Mesenchymal stem cell (in vitro differentiated cells and primary cell): ENCODE results near the gene FAM200B.

Experiments
- DNase-seq: peaks from one replicate; pipeline ENCODE4 v3.0.0-alpha.2; 2013
- H2AFZ ChIP-seq: one replicate; pipeline ENCODE4 v1.6.1; 2013; ENCODE audit warnings: low read depth, mild to moderate bottlenecking, control low read depth, inconsistent platforms, low read length, moderate library complexity
- H2AK5ac ChIP-seq: 2 replicates; pipeline ENCODE4 v1.6.1; 2013; ENCODE audit warnings: low read length, moderate library complexity, mild to moderate bottlenecking, inconsistent platforms; ENCODE audit not compliant: severe bottlenecking
- H2BK120ac ChIP-seq: one replicate; pipeline ENCODE4 v1.6.1; 2013; ENCODE audit warnings: low read depth, mild to moderate bottlenecking, inconsistent platforms, low read length, moderate library complexity
- H2BK12ac ChIP-seq, 2 experiments: one replicate each; pipeline ENCODE4 v1.6.1; 2013; ENCODE audit warnings: inconsistent platforms in 2 of 2, low read length in 2 of 2, mild to moderate bottlenecking in 2 of 2, moderate library complexity in 2 of 2, control low read depth in 1 of 2
- H2BK15ac ChIP-seq: one replicate; pipeline ENCODE4 v1.6.1; 2013; ENCODE audit warnings: mild to moderate bottlenecking, low read depth, inconsistent platforms; ENCODE audit not compliant: poor library complexity, severe bottlenecking
- H2BK5ac ChIP-seq: 2 replicates; pipeline ENCODE4 v1.6.1; 2013; ENCODE audit warnings: low read depth, mild to moderate bottlenecking, low read length, control low read depth, inconsistent platforms; ENCODE audit not compliant: poor library complexity, severe bottlenecking
- H3K14ac ChIP-seq, 2 experiments: one replicate each; pipeline ENCODE4 v1.6.1; 2013; ENCODE audit warnings: inconsistent platforms in 2 of 2, low read length in 2 of 2, control low read depth in 1 of 2, mild to moderate bottlenecking in 1 of 2, moderate library complexity in 1 of 2
- H3K18ac ChIP-seq, 2 experiments: one replicate each; pipeline ENCODE4 v1.6.1; 2013; ENCODE audit warnings: inconsistent platforms in 2 of 2, low read length in 2 of 2, control low read depth in 1 of 2, low read depth in 1 of 2, mild to moderate bottlenecking in 1 of 2
- H3K23ac ChIP-seq, 2 experiments: one replicate each; pipeline ENCODE4 v1.6.1; 2013; ENCODE audit warnings: inconsistent platforms in 2 of 2, low read length in 2 of 2, mild to moderate bottlenecking in 2 of 2, moderate library complexity in 2 of 2, control low read depth in 1 of 2
- H3K27ac ChIP-seq: 2 replicates; pipeline ENCODE4 v1.5.1; 2013; ENCODE audit warnings: mild to moderate bottlenecking, moderate library complexity, low read length, control low read depth, inconsistent platforms; ENCODE audit not compliant: poor library complexity, severe bottlenecking
- H3K27me3 ChIP-seq, 2 experiments: 2 replicates each; pipeline versions ENCODE4 v1.6.1 to v1.7.0; 2013; ENCODE audit warnings: low read length in 2 of 2, mild to moderate bottlenecking in 2 of 2, moderate library complexity in 2 of 2, control low read depth in 1 of 2, inconsistent platforms in 1 of 2; ENCODE audit not compliant: control insufficient read depth in 1 of 2, insufficient read depth in 1 of 2
- H3K36me3 ChIP-seq, 2 experiments: 2 replicates each; pipeline versions ENCODE4 v1.6.1 to v1.7.0; 2013; ENCODE audit warnings: low read length in 2 of 2, control low read depth in 1 of 2, inconsistent platforms in 1 of 2, low read depth in 1 of 2, mild to moderate bottlenecking in 1 of 2; ENCODE audit not compliant: insufficient read depth in 2 of 2, control insufficient read depth in 1 of 2
- H3K4ac ChIP-seq, 2 experiments: one replicate each; pipeline ENCODE4 v1.6.1; 2013; ENCODE audit warnings: inconsistent platforms in 2 of 2, low read length in 2 of 2, mild to moderate bottlenecking in 2 of 2, moderate library complexity in 2 of 2, control low read depth in 1 of 2, low read depth in 1 of 2
- H3K4me1 ChIP-seq: 2 replicates; pipeline ENCODE4 v1.6.1; 2013; ENCODE audit warnings: low read depth, low read length, control low read depth; ENCODE audit not compliant: control insufficient read depth, insufficient read depth
- H3K4me2 ChIP-seq: 2 replicates; pipeline ENCODE4 v1.6.1; 2013; ENCODE audit warnings: low read length, mild to moderate bottlenecking, inconsistent platforms; ENCODE audit not compliant: poor library complexity, severe bottlenecking
- H3K4me3 ChIP-seq, 2 experiments: 2 replicates each; pipeline versions ENCODE4 v1.5.1 to v1.7.0; 2013; ENCODE audit warnings: low read length in 2 of 2, mild to moderate bottlenecking in 2 of 2, control low read depth in 1 of 2, low read depth in 1 of 2; ENCODE audit not compliant: insufficient read depth in 1 of 2
- H3K79me1 ChIP-seq: replicated peaks from 2 replicates; pipeline ENCODE4 v1.6.1; 2013; ENCODE audit warnings: mild to moderate bottlenecking, control low read depth, low read length, inconsistent platforms; ENCODE audit not compliant: poor library complexity, severe bottlenecking
- H3K9ac ChIP-seq: 2 replicates; pipeline ENCODE4 v1.7.0; 2013; ENCODE audit warnings: mild to moderate bottlenecking, low read length, moderate library complexity
- H3K9me3 ChIP-seq: 2 replicates; pipeline ENCODE4 v1.7.0; 2013; ENCODE audit warnings: mild to moderate bottlenecking, low read length; ENCODE audit not compliant: control insufficient read depth
- H4K8ac ChIP-seq: one replicate; pipeline ENCODE4 v1.6.1; 2013; ENCODE audit warnings: inconsistent platforms, mild to moderate bottlenecking, low read length, moderate library complexity
- H4K91ac ChIP-seq: one replicate; pipeline ENCODE4 v1.6.1; 2013; ENCODE audit warnings: mild to moderate bottlenecking, low read length, inconsistent platforms
- WGBS: methylation state at CpG from one replicate; pipeline ENCODE4 v1.1.7; 2013; ENCODE audit warnings: mixed read lengths; 5-methylcytosine and 5-hydroxymethylcytosine counted together

The FAM200B gene

DNA sequence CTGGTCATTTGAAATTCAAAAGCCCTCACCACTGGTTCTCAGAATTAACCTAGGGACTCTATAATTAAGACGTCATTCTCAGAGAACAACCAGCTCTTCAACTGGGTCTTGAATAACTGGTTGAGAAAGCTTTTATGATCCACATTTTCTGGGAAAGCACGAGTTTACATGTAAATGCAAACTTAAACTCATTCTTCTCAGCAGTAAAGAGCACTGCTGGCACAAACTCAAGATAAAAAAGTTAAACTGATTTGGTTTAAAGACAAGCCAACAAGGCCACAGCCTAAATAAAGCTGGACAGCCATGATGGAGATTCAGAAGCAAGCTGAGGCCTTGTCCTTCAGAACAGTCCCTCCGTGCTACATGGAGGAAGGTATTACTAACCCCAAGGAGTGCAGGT, 34.5 kb downstream of the FAM200B start:
- no peak overlapping the region for H3K9ac ChIP-seq
- H3K27ac ChIP-seq = no peak overlapping the region
- H3K27me3 ChIP-seq = no peaks in the 10 kb centered on the region
- H2AK5ac ChIP-seq = peak overlapping the region; percentile 89
- no peak overlapping the region for H3K14ac ChIP-seq
- H2AFZ ChIP-seq = no peak overlapping the region
- DNase-seq = no peak
- H3K9me3 ChIP-seq = no peaks in the 10 kb centered on the region
- H3K23ac ChIP-seq = no peak overlapping the region
- no peak overlapping the region for H2BK120ac ChIP-seq
- peaks cover 0 to 34% of the 10 kb centered on the region in 2 experiments for H3K36me3 ChIP-seq
- no peak overlapping the region for H3K4me2 ChIP-seq
- H3K18ac ChIP-seq = peak overlapping the region; percentile 79 to 84
- WGBS = 86% methylated on average over 3 of the region's 3 CpGs
- peaks cover 5% of the 10 kb centered on the region for H3K4me1 ChIP-seq
- H3K4ac ChIP-seq = peak overlapping the region; percentile 66 to 73
- no peak overlapping the region for H2BK15ac ChIP-seq
- H4K8ac ChIP-seq = peak overlapping the region; percentile 93
- no peaks in the 10 kb centered on the region for H3K79me1 ChIP-seq
- no peak overlapping the region for H4K91ac ChIP-seq
- no peak overlapping the region for H2BK5ac ChIP-seq
- peak overlapping the region in 1 of 2 experiments; percentile 80 for H2BK12ac ChIP-seq
- no peak overlapping the region for H3K4me3 ChIP-seq

GRCh38 chr4:15717086-15717485, 35.5 kb downstream of the FAM200B start:
- H4K91ac ChIP-seq = peak overlapping the region; percentile 41
- peaks cover 0 to 35% of the 10 kb centered on the region in 2 experiments for H3K36me3 ChIP-seq
- H2BK120ac ChIP-seq = no peak overlapping the region
- H3K4me3 ChIP-seq = no peak overlapping the region
- H2AK5ac ChIP-seq = no peak overlapping the region
- peak overlapping the region in 1 of 2 experiments; percentile 65 for H3K4ac ChIP-seq
- H2BK12ac ChIP-seq = peak overlapping the region; percentile 61 to 84
- H3K14ac ChIP-seq = peak overlapping the region in 1 of 2 experiments; percentile 31
- peak overlapping the region; percentile 29 to 72 for H3K18ac ChIP-seq
- H3K23ac ChIP-seq = no peak overlapping the region
- H2BK15ac ChIP-seq = no peak overlapping the region
- H2AFZ ChIP-seq = no peak overlapping the region
- no peaks in the 10 kb centered on the region for H3K9me3 ChIP-seq
- no peak overlapping the region for H3K9ac ChIP-seq
- H3K79me1 ChIP-seq = no peaks in the 10 kb centered on the region
- peak overlapping the region; percentile 3 for H3K4me2 ChIP-seq
- peak; percentile 47 for DNase-seq
- no peak overlapping the region for H4K8ac ChIP-seq
- H3K27me3 ChIP-seq = no peaks in the 10 kb centered on the region
- no peak overlapping the region for H2BK5ac ChIP-seq
- 6% methylated on average over 5 of the region's 6 CpGs for WGBS
- H3K4me1 ChIP-seq = peaks cover 5% of the 10 kb centered on the region
- peak overlapping the region; percentile 71 for H3K27ac ChIP-seq

GRCh38 chr4:15717657-15718416, 36.2 kb downstream of the FAM200B start:
- H2AFZ ChIP-seq = no peak overlapping the region

GRCh38 chr4:15718465-15718864, 36.8 kb downstream of the FAM200B start:
- Histone ChIP-seq H2AK5ac (peak overlapping the region; percentile 31), H3K4me1 (peaks cover 5% of the 10 kb centered on the region), H2BK5ac (no peak overlapping the region), H2BK12ac (peak overlapping the region in 1 of 2 experiments; percentile 100), H3K36me3 (peaks cover 0 to 32% of the 10 kb centered on the region in 2 experiments), H2AFZ (no peak overlapping the region), H3K27ac (no peak overlapping the region), H3K27me3 (no peaks in the 10 kb centered on the region), H3K79me1 (no peaks in the 10 kb centered on the region), H3K4ac (peak overlapping the region in 1 of 2 experiments; percentile 89), H3K18ac (peak overlapping the region in 1 of 2 experiments; percentile 98), H3K4me2 (no peak overlapping the region), H3K4me3 (no peak overlapping the region), H4K91ac (peak overlapping the region; percentile 60), H3K9ac (no peak overlapping the region), H4K8ac (peak overlapping the region; percentile 45), H3K14ac (peak overlapping the region in 1 of 2 experiments; percentile 91), H2BK15ac (peak overlapping the region; percentile 15), H3K9me3 (no peaks in the 10 kb centered on the region), H3K23ac (no peak overlapping the region), H2BK120ac (no peak overlapping the region)
- no peak for DNase-seq
- WGBS = 89% methylated on average over 4 of the region's 5 CpGs

More at GRCh38 chr4:15717657-15718416, 36.2 kb downstream of the FAM200B start:
- Histone ChIP-seq H3K79me1 (no peaks in the 10 kb centered on the region), H3K18ac (peak overlapping the region; percentile 17 to 41), H3K23ac (no peak overlapping the region), H3K4me3 (no peak overlapping the region), H3K4ac (no peak overlapping the region), H3K9me3 (no peaks in the 10 kb centered on the region), H2BK12ac (no peak overlapping the region), H3K27ac (peak overlapping the region; percentile 71), H2BK15ac (no peak overlapping the region), H3K4me1 (peaks cover 5% of the 10 kb centered on the region), H4K91ac (peak overlapping the region; percentile 2), H2BK5ac (no peak overlapping the region), H3K4me2 (no peak overlapping the region), H3K27me3 (no peaks in the 10 kb centered on the region), H2BK120ac (no peak overlapping the region), H3K9ac (no peak overlapping the region), H3K36me3 (peaks cover 0 to 31% of the 10 kb centered on the region in 2 experiments), H2AK5ac (no peak overlapping the region), H3K14ac (no peak overlapping the region), H4K8ac (no peak overlapping the region)
- DNase-seq = peak; percentile 88
- WGBS = 21% methylated on average over 3 of the region's 3 CpGs
